HG03196 (cell line): ENCODE measurements around the gene PTGES3L.
"Not testable (repeated sequence)": the region's sequence is repeated elsewhere in the genome, so short reads cannot be mapped to it uniquely, and the experiment has no call there.

Experiments used
- ATAC-seq: cut with Tn5 transposase; IDR thresholded peaks from one replicate; pipeline ENCODE4 v1.9.1; 2021; ENCODE audit not compliant: unreplicated experiment

Gene PTGES3L

GRCh38 chr17:43014649-43015542 is 35.0 kb upstream of the PTGES3L start:
- no peak for ATAC-seq

GRCh38 chr17:43014020-43014648 is 34.3 kb upstream of the PTGES3L start:
- ATAC-seq: no peak

GRCh38 chr17:43013296-43013695 is 33.4 kb upstream of the PTGES3L start:
- no peak for ATAC-seq

- no peak for ATAC-seq
Measured at GRCh38 chr17:43011728-43012472, 32.0 kb upstream of the PTGES3L start.

- ATAC-seq: no peak
Measured at GRCh38 chr17:43010667-43011308, 30.9 kb upstream of the PTGES3L start.

GRCh38 chr17:43006639-43007551 is 27.0 kb upstream of the PTGES3L start, which contains the start of gene IFI35:
Gene IFI35, plus strand, starts transcription at chr17:43006784. Its CDS starts 164 bp downstream, at chr17:43006948.
- ATAC-seq: peak; percentile 83

GRCh38 chr17:43003542-43004172 is 23.8 kb upstream of the PTGES3L start:
- no peak for ATAC-seq

- ATAC-seq: not testable (repeated sequence)
Measured at GRCh38 chr17:43000894-43001293, 21.0 kb upstream of the PTGES3L start.

GRCh38 chr17:42999003-42999525 is 19.2 kb upstream of the PTGES3L start:
- no peak for ATAC-seq

- peak; percentile 92 for ATAC-seq
Measured at GRCh38 chr17:42997984-42998938, 18.4 kb upstream of the PTGES3L start, which contains the start of gene RPL27. Gene RPL27, plus strand, starts transcription at chr17:42998419. Its CDS starts 332 bp downstream, at chr17:42998751.

GRCh38 chr17:42997390-42997983 is 17.6 kb upstream of the PTGES3L start:
- ATAC-seq: no peak

- not testable (repeated sequence) for ATAC-seq
Measured at GRCh38 chr17:42993913-42994312, 14.0 kb upstream of the PTGES3L start.

- no peak for ATAC-seq
Measured at GRCh38 chr17:42992872-42993271, 13.0 kb upstream of the PTGES3L start.

GRCh38 chr17:42991471-42991870 is 11.6 kb upstream of the PTGES3L start:
- ATAC-seq: no peak

- no peak for ATAC-seq
Measured at GRCh38 chr17:42989726-42990652, 10.1 kb upstream of the PTGES3L start.

- ATAC-seq: no peak
Measured at GRCh38 chr17:42989141-42989540, 9.3 kb upstream of the PTGES3L start.
